Stimulated activated memory B cell treated with anti-CD40 and anti-IgM and Interleukin-4, amounts not matched to agents 10 μg/mL and 1 μg/mL and 100 μg/mL, for 72 hours (primary cell): ENCODE data around the gene RASEF.

ENCODE experiments used
- ATAC-seq: fragments of 150-1000 bp; cut with Tn5 transposase; 2 replicates; pipeline ENCODE4 v1.10.0; 2021
- H3K27ac Mint-ChIP-seq: one replicate; pipeline ENCODE4 v1.8.0; 2022; ENCODE audit warnings: mild to moderate bottlenecking, mixed read lengths
- H3K27me3 Mint-ChIP-seq: one replicate; pipeline ENCODE4 v1.8.0; 2022; ENCODE audit warnings: mixed read lengths
- H3K36me3 Mint-ChIP-seq: one replicate; pipeline ENCODE4 v1.8.0; 2022; ENCODE audit warnings: mixed read lengths
- H3K4me1 Mint-ChIP-seq: one replicate; pipeline ENCODE4 v1.8.0; 2022; ENCODE audit warnings: mixed read lengths
- H3K4me3 Mint-ChIP-seq: one replicate; pipeline ENCODE4 v1.8.0; 2022; ENCODE audit warnings: mild to moderate bottlenecking, moderate library complexity, mixed read lengths
- H3K9me3 Mint-ChIP-seq: one replicate; pipeline ENCODE4 v1.8.0; 2022; ENCODE audit warnings: mixed read lengths

The RASEF gene

GRCh38 chr9:83012168-83012921, 50.6 kb downstream of the RASEF start:
- H3K27me3 Mint-ChIP-seq: peaks cover 16% of the 10 kb centered on the region
- no peak overlapping the region for H3K27ac Mint-ChIP-seq
- ATAC-seq: no peak

DNA sequence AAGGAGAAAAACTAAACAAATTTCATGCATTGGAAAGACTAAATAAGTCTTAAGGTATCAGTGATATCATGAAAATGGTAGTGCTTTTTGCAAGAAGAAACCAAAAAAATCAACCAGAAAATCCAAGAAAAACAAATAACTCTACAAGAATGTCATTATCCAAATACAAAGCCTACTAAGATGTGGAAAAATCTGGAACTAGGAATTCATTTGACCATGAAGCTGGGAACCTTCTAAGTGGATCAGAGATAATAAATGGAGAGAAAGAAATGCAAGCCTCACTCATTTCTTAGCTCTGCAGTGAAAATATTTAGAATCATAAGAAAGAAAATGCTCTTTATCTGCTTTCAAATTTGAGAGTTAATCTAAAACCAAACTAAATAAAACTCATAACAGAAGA, 51.3 kb downstream of the RASEF start:
- Mint-ChIP-seq H3K27me3 (peaks cover 16% of the 10 kb centered on the region), H3K36me3 (no peaks in the 10 kb centered on the region), H3K27ac (no peak overlapping the region), H3K4me1 (peaks cover under 1% of the 10 kb centered on the region), H3K9me3 (peaks cover 5% of the 10 kb centered on the region), H3K4me3 (no peak overlapping the region)
- ATAC-seq: no peak

More at GRCh38 chr9:83012168-83012921, 50.6 kb downstream of the RASEF start:
- Mint-ChIP-seq H3K9me3 (peaks cover 5% of the 10 kb centered on the region), H3K4me1 (no peaks in the 10 kb centered on the region), H3K4me3 (no peak overlapping the region), H3K36me3 (no peaks in the 10 kb centered on the region)

- no peak for ATAC-seq
- H3K4me3 Mint-ChIP-seq: no peak overlapping the region
- H3K27me3 Mint-ChIP-seq: peaks cover 8% of the 10 kb centered on the region
- H3K36me3 Mint-ChIP-seq: no peaks in the 10 kb centered on the region
- no peak overlapping the region for H3K27ac Mint-ChIP-seq
- H3K4me1 Mint-ChIP-seq: peaks cover 8% of the 10 kb centered on the region
- peaks cover 10% of the 10 kb centered on the region for H3K9me3 Mint-ChIP-seq
Observed at GRCh38 chr9:83007521-83008300, 55.2 kb downstream of the RASEF start.

DNA sequence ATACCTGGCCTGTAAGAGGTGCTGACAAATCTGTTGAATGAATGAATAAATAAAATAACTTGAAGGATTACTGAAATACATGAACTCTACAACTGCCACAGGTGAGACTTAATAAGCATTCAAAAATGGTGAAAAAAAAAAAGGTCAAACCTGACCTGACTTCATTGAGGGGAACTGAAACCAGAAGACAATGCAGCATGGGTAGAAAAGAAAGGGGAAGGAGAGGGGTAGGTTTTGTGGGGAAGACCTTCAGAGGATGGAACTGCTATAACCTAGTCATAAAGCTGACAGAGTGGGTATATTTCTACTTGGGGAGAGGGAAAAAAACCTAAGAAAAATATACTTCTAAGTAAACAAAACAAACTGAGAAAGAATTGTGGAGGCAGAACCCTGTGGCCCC, 56.6 kb downstream of the RASEF start:
- Mint-ChIP-seq H3K36me3 (no peaks in the 10 kb centered on the region), H3K4me3 (no peak overlapping the region), H3K4me1 (peaks cover 8% of the 10 kb centered on the region), H3K9me3 (peaks cover 10% of the 10 kb centered on the region), H3K27ac (no peak overlapping the region), H3K27me3 (peaks cover 8% of the 10 kb centered on the region)
- ATAC-seq: peak; percentile 83

GRCh38 chr9:83005963-83006362, 57.0 kb downstream of the RASEF start:
- Mint-ChIP-seq H3K36me3 (no peaks in the 10 kb centered on the region), H3K27me3 (peaks cover 8% of the 10 kb centered on the region), H3K9me3 (peaks cover 10% of the 10 kb centered on the region), H3K4me1 (peaks cover 8% of the 10 kb centered on the region), H3K27ac (no peak overlapping the region), H3K4me3 (no peak overlapping the region)
- ATAC-seq: no peak

DNA sequence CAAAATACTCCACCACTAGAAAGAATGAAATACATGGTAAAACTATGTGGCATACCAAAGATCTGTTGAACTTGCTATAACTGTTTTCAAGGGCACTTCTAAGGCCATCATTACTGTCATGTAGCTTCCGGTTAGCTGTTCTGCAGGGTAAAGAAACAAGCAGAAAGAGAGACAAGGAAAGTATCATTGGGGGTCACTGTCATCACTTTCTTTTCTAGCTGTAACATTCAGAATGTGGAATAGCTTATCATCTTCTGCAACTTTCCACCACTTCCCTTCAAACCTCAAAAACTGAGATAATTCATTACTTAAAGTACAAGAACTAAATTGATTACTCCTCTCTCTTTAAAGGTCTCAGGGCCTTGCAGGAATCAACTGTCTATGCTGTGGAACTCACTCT, 57.6 kb downstream of the RASEF start:
- Mint-ChIP-seq H3K27me3 (peaks cover 8% of the 10 kb centered on the region), H3K27ac (no peak overlapping the region), H3K36me3 (no peaks in the 10 kb centered on the region), H3K9me3 (peaks cover 10% of the 10 kb centered on the region), H3K4me3 (no peak overlapping the region), H3K4me1 (peaks cover 8% of the 10 kb centered on the region)
- ATAC-seq: no peak

GRCh38 chr9:83002329-83002728, 60.6 kb downstream of the RASEF start:
- Mint-ChIP-seq H3K36me3 (no peaks in the 10 kb centered on the region), H3K27ac (no peak overlapping the region), H3K27me3 (no peaks in the 10 kb centered on the region), H3K4me1 (peaks cover 8% of the 10 kb centered on the region), H3K9me3 (peaks cover 6% of the 10 kb centered on the region), H3K4me3 (no peak overlapping the region)
- no peak for ATAC-seq

GRCh38 chr9:83000765-83001164, 62.2 kb downstream of the RASEF start:
- H3K9me3 Mint-ChIP-seq: no peaks in the 10 kb centered on the region
- ATAC-seq: no peak
- no peaks in the 10 kb centered on the region for H3K27me3 Mint-ChIP-seq
- no peaks in the 10 kb centered on the region for H3K36me3 Mint-ChIP-seq
- no peak overlapping the region for H3K27ac Mint-ChIP-seq
- no peak overlapping the region for H3K4me3 Mint-ChIP-seq
- H3K4me1 Mint-ChIP-seq: no peaks in the 10 kb centered on the region

- no peaks in the 10 kb centered on the region for H3K4me1 Mint-ChIP-seq
- no peaks in the 10 kb centered on the region for H3K27me3 Mint-ChIP-seq
- H3K4me3 Mint-ChIP-seq: no peak overlapping the region
- H3K9me3 Mint-ChIP-seq: no peaks in the 10 kb centered on the region
- H3K36me3 Mint-ChIP-seq: no peaks in the 10 kb centered on the region
- no peak for ATAC-seq
- no peak overlapping the region for H3K27ac Mint-ChIP-seq
Observed at GRCh38 chr9:82998409-82998808, 64.5 kb downstream of the RASEF start.

- Mint-ChIP-seq H3K4me1 (no peaks in the 10 kb centered on the region), H3K27ac (no peak overlapping the region), H3K36me3 (no peaks in the 10 kb centered on the region), H3K9me3 (no peaks in the 10 kb centered on the region), H3K27me3 (no peaks in the 10 kb centered on the region), H3K4me3 (no peak overlapping the region)
- ATAC-seq: no peak
Observed at GRCh38 chr9:82997476-82998140, 65.3 kb downstream of the RASEF start.

GRCh38 chr9:82996941-82997340, 66.0 kb downstream of the RASEF start:
- no peak overlapping the region for H3K4me3 Mint-ChIP-seq
- no peaks in the 10 kb centered on the region for H3K27me3 Mint-ChIP-seq
- no peaks in the 10 kb centered on the region for H3K9me3 Mint-ChIP-seq
- H3K36me3 Mint-ChIP-seq: no peaks in the 10 kb centered on the region
- no peaks in the 10 kb centered on the region for H3K4me1 Mint-ChIP-seq
- no peak for ATAC-seq
- H3K27ac Mint-ChIP-seq: no peak overlapping the region

DNA sequence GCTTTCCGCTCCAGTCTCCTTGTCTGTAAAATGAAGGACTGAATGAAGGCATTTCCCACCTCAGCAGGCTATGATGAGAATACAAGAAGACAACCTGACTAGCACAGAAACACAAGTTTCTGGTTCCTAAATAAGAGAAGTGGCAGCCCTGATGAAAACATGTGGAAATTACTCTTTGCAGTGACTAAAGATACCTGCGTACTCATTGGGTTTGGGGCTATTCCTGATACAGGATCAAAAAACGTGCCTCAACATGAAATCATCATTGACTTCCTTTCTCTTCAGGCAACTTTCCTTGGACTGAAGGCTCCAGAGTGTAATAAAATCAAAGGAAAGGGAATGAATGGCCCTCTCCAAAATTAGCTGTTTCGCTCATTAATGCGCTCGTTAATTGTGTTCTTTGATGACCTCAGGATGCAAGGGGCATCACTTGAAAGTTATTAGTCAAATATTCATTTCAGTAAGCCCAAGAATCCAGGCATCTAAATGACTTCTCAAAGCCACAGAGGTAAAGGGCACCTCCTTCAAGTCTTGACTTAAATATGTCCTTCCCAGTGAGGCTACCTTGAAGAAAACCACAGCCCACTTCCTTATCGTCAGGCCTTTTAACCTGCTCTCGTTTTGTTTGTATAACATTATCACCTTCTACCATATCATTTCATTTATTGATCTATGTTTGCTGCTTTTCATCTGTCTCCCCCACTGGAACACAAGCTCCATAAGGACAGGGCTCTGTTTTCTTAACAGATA, 68.9 kb downstream of the RASEF start:
- Mint-ChIP-seq H3K4me3 (no peak overlapping the region), H3K36me3 (no peaks in the 10 kb centered on the region), H3K27me3 (no peaks in the 10 kb centered on the region), H3K4me1 (no peaks in the 10 kb centered on the region), H3K9me3 (no peaks in the 10 kb centered on the region), H3K27ac (no peak overlapping the region)
- ATAC-seq: no peak

DNA sequence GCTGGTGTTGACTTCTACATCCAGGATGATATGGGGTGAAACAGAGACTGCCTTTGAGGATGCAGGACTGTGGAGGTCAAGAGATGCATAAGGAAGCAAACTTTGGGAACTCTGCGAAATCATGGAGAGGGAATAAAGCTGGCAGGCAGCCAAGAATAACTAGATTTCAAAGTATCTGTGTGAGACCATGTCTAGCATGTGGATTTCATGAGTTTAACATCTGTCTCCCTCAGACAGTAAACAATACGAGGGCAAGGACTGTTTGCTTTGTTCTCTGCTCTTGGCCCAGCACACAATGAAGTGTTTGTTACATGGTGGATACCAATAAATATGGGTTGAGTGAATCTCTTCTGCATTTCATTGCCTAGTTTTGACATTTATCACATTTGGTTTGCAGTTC, 71.3 kb downstream of the RASEF start:
- Mint-ChIP-seq H3K27ac (no peak overlapping the region), H3K4me1 (no peaks in the 10 kb centered on the region), H3K9me3 (no peaks in the 10 kb centered on the region), H3K36me3 (no peaks in the 10 kb centered on the region), H3K27me3 (no peaks in the 10 kb centered on the region), H3K4me3 (no peak overlapping the region)
- no peak for ATAC-seq

- H3K4me3 Mint-ChIP-seq: no peak overlapping the region
- no peak for ATAC-seq
- no peaks in the 10 kb centered on the region for H3K27me3 Mint-ChIP-seq
- no peaks in the 10 kb centered on the region for H3K36me3 Mint-ChIP-seq
- peaks cover 2% of the 10 kb centered on the region for H3K9me3 Mint-ChIP-seq
- H3K4me1 Mint-ChIP-seq: no peaks in the 10 kb centered on the region
- no peak overlapping the region for H3K27ac Mint-ChIP-seq
Observed at GRCh38 chr9:82989929-82990328, 73.0 kb downstream of the RASEF start.

DNA sequence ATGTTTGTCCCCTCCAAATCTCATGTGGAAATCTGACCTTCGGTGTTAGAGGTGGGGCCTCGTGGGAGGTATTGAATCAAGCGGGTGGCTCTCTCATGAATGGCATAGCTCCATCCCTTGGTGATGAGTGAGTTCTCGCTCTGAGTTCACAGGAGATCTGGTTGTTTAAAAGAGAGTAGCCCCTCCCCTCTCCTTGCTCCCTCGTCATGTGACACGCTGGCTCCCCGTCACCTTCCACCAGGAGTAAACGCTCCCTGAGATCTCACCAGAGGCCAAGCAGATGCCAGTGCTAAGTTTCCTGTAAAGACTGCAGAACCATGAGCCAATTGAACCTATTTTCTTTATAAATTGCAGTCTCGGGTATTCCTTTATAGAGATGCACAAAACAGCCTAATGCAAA, 74.5 kb downstream of the RASEF start:
- H3K36me3 Mint-ChIP-seq: no peaks in the 10 kb centered on the region
- H3K9me3 Mint-ChIP-seq: peaks cover 2% of the 10 kb centered on the region
- no peaks in the 10 kb centered on the region for H3K27me3 Mint-ChIP-seq
- ATAC-seq: no peak
- no peak overlapping the region for H3K27ac Mint-ChIP-seq
- H3K4me1 Mint-ChIP-seq: no peaks in the 10 kb centered on the region
- H3K4me3 Mint-ChIP-seq: no peak overlapping the region
